IPS-15b (cell line): Measurements from ENCODE around the gene CLCC1.
A peak's percentile ranks its signal among the peaks of the same experiment; 100 is the strongest.
"Not testable (repeated sequence)": the region's sequence is repeated elsewhere in the genome, so short reads cannot be mapped to it uniquely, and the experiment has no call there.

Source experiments
- H3K27me3 ChIP-seq: one replicate; pipeline ENCODE4 v1.6.1; 2013; ENCODE audit warnings: low read length; ENCODE audit not compliant: control insufficient read depth, insufficient read depth
- H3K36me3 ChIP-seq: one replicate; pipeline ENCODE4 v1.6.1; 2013; ENCODE audit warnings: low read length; ENCODE audit not compliant: control insufficient read depth, insufficient read depth
- H3K4me1 ChIP-seq: one replicate; pipeline ENCODE4 v1.6.1; 2013; ENCODE audit warnings: mild to moderate bottlenecking, low read length; ENCODE audit not compliant: control insufficient read depth, insufficient read depth
- H3K4me3 ChIP-seq: one replicate; pipeline ENCODE4 v1.5.1; 2013; ENCODE audit warnings: low read depth, low read length
- H3K9ac ChIP-seq: one replicate; pipeline ENCODE4 v1.6.1; 2013; ENCODE audit warnings: low read depth, mild to moderate bottlenecking, low read length
- H3K9me3 ChIP-seq: one replicate; pipeline ENCODE4 v1.6.1; 2013; ENCODE audit warnings: mild to moderate bottlenecking, low read length; ENCODE audit not compliant: control insufficient read depth, insufficient read depth

CLCC1 gene

DNA sequence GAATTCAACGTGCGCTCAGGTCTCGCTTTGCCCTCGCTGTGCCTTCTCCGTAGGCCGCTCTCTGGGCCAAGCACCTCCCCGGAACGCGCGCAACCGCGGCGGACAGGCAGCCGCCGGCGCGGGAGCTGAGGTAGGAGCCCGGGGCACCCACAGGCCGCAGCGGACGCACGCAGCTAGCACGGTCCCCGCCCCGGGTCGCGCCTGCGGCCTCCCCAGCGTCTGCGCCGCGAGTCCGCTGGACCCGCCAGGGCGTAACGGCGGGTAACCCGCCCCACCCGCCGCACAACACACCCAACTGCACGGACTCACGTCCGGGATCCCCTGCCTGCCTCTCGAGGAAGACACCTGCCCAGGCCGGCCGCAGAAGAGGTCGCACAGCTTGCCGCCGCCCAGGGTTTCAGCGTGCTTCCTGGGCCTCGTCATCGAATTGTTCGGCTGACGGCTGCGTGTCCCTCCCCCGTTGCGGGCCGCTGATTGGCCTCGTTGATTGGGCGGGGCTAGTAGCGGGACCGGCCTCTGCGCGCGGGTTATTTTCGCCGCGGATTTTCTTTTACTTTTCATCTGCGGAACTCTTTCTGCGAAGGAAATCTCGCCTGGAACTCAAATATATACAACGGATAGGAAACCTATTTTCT is at the start of gene CLCC1:
TSS of gene CLCC1 (minus strand) at position 433 of the 635 bp plus-strand sequence. CDS start 13,047 bp downstream, outside the sequence.
- no peaks in the 10 kb centered on the region for H3K9me3 ChIP-seq

DNA sequence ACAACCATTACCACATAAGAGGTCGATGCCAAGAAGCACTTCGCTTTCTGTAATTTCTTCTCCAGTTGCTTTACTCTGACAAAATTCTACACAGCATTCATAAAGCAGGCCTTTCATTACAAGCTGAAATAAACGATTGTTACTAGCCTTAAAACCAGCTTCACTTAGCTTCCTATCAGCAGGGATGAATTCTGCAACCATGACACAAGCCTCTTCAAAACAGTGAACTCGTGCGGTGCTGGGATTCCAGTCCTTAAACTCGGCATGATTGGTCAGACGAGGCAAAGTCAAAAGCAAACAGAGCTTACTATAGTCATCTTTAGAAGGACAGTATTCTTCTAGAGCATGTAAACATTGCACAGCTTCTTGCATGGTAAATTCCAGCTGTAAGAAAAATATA is 48.1 kb upstream of the CLCC1 start:
- H3K4me1 ChIP-seq, result no peaks in the 10 kb centered on the region
- no peaks in the 10 kb centered on the region for H3K9me3 ChIP-seq
- H3K36me3 ChIP-seq, result no peaks in the 10 kb centered on the region
- no peaks in the 10 kb centered on the region for H3K27me3 ChIP-seq
- no peak overlapping the region for H3K9ac ChIP-seq
- no peak overlapping the region for H3K4me3 ChIP-seq

More for the DNA sequence above, at the start of gene CLCC1:
- Histone ChIP-seq H3K27me3 (no peaks in the 10 kb centered on the region), H3K4me1 (peaks cover 5% of the 10 kb centered on the region), H3K4me3 (peak within 1 kb of the TSS; percentile 83), H3K9ac (peak within 1 kb of the TSS; percentile 62), H3K36me3 (no peaks in the 10 kb centered on the region)

- H3K9me3 ChIP-seq, H3K4me3 ChIP-seq, H3K4me1 ChIP-seq, H3K9ac ChIP-seq, H3K36me3 ChIP-seq, H3K27me3 ChIP-seq: not testable (repeated sequence)
Observed at GRCh38 chr1:108996622-108997021, 33.3 kb upstream of the CLCC1 start.

DNA sequence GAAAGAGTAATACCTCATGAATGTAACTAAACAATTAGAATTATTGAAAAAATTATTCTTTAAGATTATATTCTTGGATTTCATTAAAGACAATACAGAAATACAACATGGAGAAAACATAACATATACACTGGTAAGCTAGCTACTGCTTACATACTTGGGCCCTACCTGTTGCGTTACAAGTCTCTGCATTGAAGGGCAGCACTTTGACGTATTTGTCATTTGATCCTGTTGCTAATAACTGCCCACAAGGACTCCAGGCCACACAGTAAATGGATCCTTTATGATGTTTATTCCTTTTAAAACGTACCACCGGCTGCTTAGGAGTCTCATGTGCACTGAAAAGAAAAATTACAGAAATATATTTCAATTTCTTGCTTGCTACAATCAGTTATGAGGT is 19.8 kb upstream of the CLCC1 start:
- Histone ChIP-seq H3K9ac (no peak overlapping the region), H3K9me3 (no peaks in the 10 kb centered on the region), H3K4me1 (no peaks in the 10 kb centered on the region), H3K27me3 (no peaks in the 10 kb centered on the region), H3K4me3 (no peak overlapping the region), H3K36me3 (peaks cover 6% of the 10 kb centered on the region)

DNA sequence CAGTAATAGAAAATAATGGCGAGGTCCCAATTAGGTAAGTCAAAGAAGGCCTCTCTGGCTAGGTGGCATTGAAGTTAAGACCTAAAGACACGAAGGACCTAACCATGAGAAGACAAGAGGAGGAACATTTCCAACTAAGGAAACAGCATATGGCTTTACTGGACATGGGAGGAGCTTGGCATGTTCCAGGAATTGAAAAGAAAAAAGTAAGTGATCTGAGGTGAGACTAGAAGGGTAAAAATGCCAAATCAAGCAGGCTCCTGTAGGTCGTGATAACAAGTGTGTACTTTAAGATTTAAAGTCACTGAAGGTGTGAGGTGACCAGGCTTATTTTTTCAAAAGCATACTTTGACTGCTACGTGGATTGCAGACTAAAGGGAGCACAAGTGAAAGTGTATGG is 13.4 kb upstream of the CLCC1 start:
- Histone ChIP-seq H3K4me3 (no peak overlapping the region), H3K4me1 (no peaks in the 10 kb centered on the region), H3K27me3 (no peaks in the 10 kb centered on the region), H3K9me3 (no peaks in the 10 kb centered on the region), H3K9ac (no peak overlapping the region), H3K36me3 (peaks cover 9% of the 10 kb centered on the region)

DNA sequence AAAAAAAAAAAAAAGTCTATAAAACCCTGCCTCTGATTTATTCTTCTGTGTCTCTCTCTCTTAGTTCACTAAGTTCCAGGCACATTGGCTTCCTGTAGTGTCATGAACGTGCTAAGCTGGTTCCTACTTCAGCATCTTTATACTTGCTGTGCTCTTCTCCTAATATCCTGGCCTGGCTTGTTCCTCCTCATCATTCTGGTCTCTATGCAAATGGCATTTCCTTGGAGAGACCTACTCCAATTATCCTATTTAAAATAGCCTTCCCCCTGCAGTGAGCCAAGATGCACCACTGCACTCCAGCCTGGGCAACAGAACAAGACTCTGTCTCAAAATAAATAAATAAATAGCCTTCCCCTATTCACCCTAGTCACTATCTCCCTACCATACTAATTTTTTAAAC is 9.7 kb upstream of the CLCC1 start:
- Histone ChIP-seq H3K4me1 (no peaks in the 10 kb centered on the region), H3K9me3 (no peaks in the 10 kb centered on the region), H3K36me3 (peaks cover 2% of the 10 kb centered on the region), H3K4me3 (no peak overlapping the region), H3K27me3 (no peaks in the 10 kb centered on the region), H3K9ac (no peak overlapping the region)

DNA sequence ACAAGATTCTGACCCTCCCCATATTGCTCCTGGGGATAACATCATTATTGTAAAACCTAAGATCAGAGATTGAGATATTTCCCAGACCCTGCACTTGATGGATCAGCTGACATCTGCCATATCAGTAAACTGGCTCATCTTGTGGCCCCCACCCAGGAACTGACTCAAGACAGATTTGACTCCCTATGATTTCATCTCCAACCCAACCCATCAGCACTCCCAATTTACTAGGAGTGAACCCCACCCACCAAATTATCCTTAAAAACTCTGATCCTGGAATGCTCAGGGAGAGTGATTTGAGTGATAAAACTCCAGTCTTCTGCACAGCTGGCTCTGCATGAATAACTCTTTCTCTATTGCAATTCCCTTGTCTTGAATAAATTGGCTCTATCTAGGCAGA is 6.1 kb upstream of the CLCC1 start:
- Histone ChIP-seq H3K9ac (no peak overlapping the region), H3K27me3 (no peaks in the 10 kb centered on the region), H3K9me3 (no peaks in the 10 kb centered on the region), H3K4me1 (no peaks in the 10 kb centered on the region), H3K36me3 (peaks cover 2% of the 10 kb centered on the region), H3K4me3 (no peak overlapping the region)

- peak overlapping the region; percentile 83 for H3K4me3 ChIP-seq
- H3K9ac ChIP-seq, result peak overlapping the region; percentile 62
- no peaks in the 10 kb centered on the region for H3K9me3 ChIP-seq
- no peaks in the 10 kb centered on the region for H3K27me3 ChIP-seq
- H3K36me3 ChIP-seq, result no peaks in the 10 kb centered on the region
- peaks cover 5% of the 10 kb centered on the region for H3K4me1 ChIP-seq
Observed at GRCh38 chr1:108962681-108963051, 618 bp downstream of the CLCC1 start.

GRCh38 chr1:108961752-108962486 is 1.4 kb downstream of the CLCC1 start:
- Histone ChIP-seq H3K4me3 (peak overlapping the region; percentile 83), H3K27me3 (no peaks in the 10 kb centered on the region), H3K36me3 (no peaks in the 10 kb centered on the region), H3K9me3 (no peaks in the 10 kb centered on the region), H3K9ac (peak overlapping the region; percentile 57), H3K4me1 (peaks cover 5% of the 10 kb centered on the region)

- Histone ChIP-seq H3K9ac (no peak overlapping the region), H3K4me3 (no peak overlapping the region), H3K36me3 (no peaks in the 10 kb centered on the region), H3K27me3 (no peaks in the 10 kb centered on the region), H3K4me1 (peaks cover 5% of the 10 kb centered on the region), H3K9me3 (no peaks in the 10 kb centered on the region)
Observed at GRCh38 chr1:108961198-108961597, 2.1 kb downstream of the CLCC1 start.

DNA sequence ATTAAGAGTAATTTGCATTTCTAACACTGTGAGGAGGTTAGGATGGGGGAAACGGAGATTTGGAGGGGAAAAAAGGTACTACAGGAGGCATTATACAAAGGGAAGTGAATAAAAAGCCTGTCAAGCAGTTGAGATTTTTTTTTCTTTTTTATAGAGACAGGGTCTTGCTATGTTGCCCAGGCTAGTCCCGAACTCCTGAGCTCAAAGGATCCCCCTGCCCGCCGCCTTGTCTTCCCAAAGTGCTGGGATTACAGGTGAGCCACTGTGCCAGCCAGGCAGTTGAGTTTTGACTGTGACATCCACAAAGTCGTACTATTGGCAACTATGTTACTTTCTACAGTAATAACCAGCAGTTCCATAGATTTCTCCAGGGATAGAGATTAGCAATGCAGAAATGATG is 2.6 kb downstream of the CLCC1 start:
- H3K9me3 ChIP-seq, result no peaks in the 10 kb centered on the region
- H3K36me3 ChIP-seq, result no peaks in the 10 kb centered on the region
- no peak overlapping the region for H3K4me3 ChIP-seq
- peaks cover 5% of the 10 kb centered on the region for H3K4me1 ChIP-seq
- H3K27me3 ChIP-seq, result no peaks in the 10 kb centered on the region
- no peak overlapping the region for H3K9ac ChIP-seq

DNA sequence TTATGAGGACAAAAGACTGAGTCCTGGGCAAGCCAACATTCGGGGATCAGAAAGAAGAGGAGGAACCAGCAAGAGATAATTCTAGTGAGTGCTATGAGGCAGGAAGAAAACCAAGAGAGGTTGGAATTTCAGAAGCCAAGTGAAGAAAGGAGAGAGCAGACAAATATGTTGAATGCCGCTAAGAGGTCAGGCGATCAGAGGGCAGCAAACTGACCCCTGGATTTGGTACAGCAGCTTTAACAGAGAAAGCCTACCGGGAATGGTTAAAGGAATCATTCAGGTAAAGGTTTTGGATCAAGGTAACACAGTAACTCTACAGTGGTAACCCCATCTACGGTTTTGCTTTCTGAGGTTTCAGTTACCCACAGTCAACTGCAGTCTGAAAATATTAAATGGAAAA is 5.4 kb downstream of the CLCC1 start:
- H3K27me3 ChIP-seq, result no peaks in the 10 kb centered on the region
- H3K9ac ChIP-seq, result no peak overlapping the region
- peaks cover 5% of the 10 kb centered on the region for H3K4me1 ChIP-seq
- no peak overlapping the region for H3K4me3 ChIP-seq
- H3K9me3 ChIP-seq, result no peaks in the 10 kb centered on the region
- H3K36me3 ChIP-seq, result no peaks in the 10 kb centered on the region
